Mammary epithelial cell (primary cell): ENCODE data around the gene IVL.

Experiments
- CTCF ChIP-seq, 2 donors: IDR thresholded peaks in 1 of 2; conservative IDR thresholded peaks in 1 of 2; 2 replicates each; pipeline ENCODE4 v1.5.1; 2011 to 2012; ENCODE audit warnings: inconsistent platforms in 2 of 2, low read length in 2 of 2, mild to moderate bottlenecking in 2 of 2, control low read depth in 1 of 2, low read depth in 1 of 2; ENCODE audit not compliant: insufficient read depth in 1 of 2; ENCODE audit errors: extremely low read depth in 1 of 2
- EZH2 ChIP-seq: IDR thresholded peaks from 2 replicates; pipeline ENCODE4 v1.6.1; 2012; ENCODE audit warnings: low read length, inconsistent platforms, borderline replicate concordance

- TF ChIP-seq CTCF (conservative IDR thresholded peaks at IDR 0.05 in 1 of 2, IDR thresholded peaks at IDR 0.05 in 1 of 2; ENCODE audit: extremely low read depth in 1 of 2, insufficient read depth in 1 of 2, low read depth in 1 of 2, low read length in 2 of 2) (peak; percentile 22 to 41), EZH2 (no peak)
These were observed 52.2 kb downstream of the IVL start for GRCh38 chr1:152960452-152961044.
